ENCODE results near the gene TUFT1. TPM values are rescaled to one million over a fixed set of nuclear protein-coding genes. Genes with fewer than 3 reads are reported as not detected.
A peak's percentile ranks its signal among the peaks of the same experiment; 100 is the strongest.

TUFT1 gene
- total and polyA plus RNA-seq, 2 of the 13 experiments (the other 11 are each of a cell fraction or from before 2014, with no cell fraction given) = 6.4 to 7.3 TPM

DNA sequence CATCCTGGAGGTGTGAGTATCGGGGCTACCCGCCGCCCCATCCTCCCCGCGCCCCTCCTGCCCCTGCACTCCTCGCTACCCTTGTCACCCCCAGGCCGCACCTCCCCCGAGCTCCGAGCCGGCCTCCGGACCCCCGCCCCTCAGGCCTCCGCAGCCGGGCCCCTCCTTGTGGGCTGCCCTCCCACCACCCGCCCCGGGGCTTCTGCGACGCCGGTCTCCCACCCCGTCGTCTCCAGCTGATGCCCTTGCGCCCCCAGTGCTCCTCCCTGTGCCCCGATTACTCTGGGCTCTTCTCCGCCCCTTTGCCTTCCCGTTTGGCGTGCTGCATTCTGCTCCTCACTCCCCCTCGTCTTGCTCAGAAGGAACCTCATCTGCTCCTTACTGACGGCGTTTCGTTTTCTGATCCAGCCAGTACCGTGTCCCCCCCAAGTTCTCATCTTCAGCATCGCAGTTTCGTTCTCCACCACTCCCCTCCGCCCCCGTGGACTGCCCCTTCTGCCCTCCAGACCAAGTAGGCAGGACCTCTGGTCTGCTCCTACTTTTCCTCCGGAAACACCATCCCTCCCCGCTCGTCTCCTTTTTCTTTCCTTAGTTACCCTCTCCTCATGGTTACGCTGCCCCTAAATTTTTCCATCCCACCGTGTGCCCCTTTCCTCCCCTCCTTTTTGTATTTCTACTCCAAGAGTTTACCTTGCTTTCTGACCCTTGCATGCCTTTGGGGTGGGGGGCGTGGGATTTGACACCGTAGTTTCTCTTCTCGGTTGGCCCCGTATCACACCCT lies 72.6 kb downstream of the TUFT1 start (continued):
- TF ChIP-seq REL (CRISPR knock-in tag; conservative IDR thresholded peaks at IDR 0.05) = 0 out of 2 replicates have a peak, but pooled peaks have one; percentile 10
- TF ChIP-seq SP5 (CRISPR knock-in tag; IDR thresholded peaks at IDR 0.05; ENCODE audit: borderline replicate concordance, low read depth) = 0 out of 2 replicates have a peak, but pooled peaks have one; percentile 13
- TF ChIP-seq SIX4 (CRISPR knock-in tag; IDR thresholded peaks at IDR 0.05) = no peak

DNA sequence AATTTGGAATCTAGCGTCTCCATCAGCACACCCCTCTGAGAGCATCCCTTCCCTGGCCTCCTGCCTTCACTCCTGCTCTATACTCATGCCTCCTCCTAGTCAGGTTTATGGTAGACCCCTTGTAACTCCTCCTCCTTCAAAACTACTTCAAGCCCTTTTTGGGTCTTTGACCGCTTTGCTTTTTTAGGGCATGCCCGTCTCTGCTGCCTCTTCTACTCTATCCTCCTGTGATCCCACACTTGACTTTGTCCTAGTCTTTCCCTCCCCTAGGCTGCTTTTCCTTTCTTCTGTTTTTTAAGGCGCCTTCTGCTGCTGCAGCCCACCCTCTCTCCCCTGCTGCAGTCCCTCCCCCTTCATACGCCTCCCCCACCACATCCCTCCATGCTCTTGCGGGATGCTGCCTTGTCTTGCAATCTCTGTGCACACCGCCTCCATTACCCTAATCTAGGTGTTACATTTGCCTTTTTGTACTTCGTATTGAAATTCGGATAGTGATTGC lies 73.2 kb downstream of the TUFT1 start:
- Histone ChIP-seq H2AFZ (ENCODE audit: low read length) (no peak overlapping the region), H4K20me1 (ENCODE audit: insufficient read depth, low read length) (no peaks in the 10 kb centered on the region), H3K27me3 (ENCODE audit: control insufficient read depth in 1 of 2, insufficient read depth in 2 of 2, low read length in 2 of 2) (no peaks in the 10 kb centered on the region), H3K36me3 (replicated peaks in 1 of 2; ENCODE audit: control insufficient read depth in 1 of 2, insufficient read depth in 2 of 2, low read length in 2 of 2) (no peaks in the 10 kb centered on the region), H3K4me2 (ENCODE audit: low read depth, low read length) (peak overlapping the region; percentile 80), H3K27ac (ENCODE audit: extremely low read length, insufficient read depth, low read length) (no peak overlapping the region), H3K9me3 (ENCODE audit: low read length) (no peaks in the 10 kb centered on the region), H3K4me3 (replicated peaks in 1 of 3; ENCODE audit: insufficient read depth in 1 of 3, low read depth in 2 of 3, low read length in 3 of 3) (peak overlapping the region; percentile 86 to 99 (median 91)), H3K4me1 (ENCODE audit: insufficient read depth, low read length) (peaks cover 61% of the 10 kb centered on the region), H3K79me2 (ENCODE audit: insufficient read depth, low read length) (peaks cover 25% of the 10 kb centered on the region), H3K9ac (ENCODE audit: insufficient read depth, low read depth, low read length) (peak overlapping the region; percentile 82; the same call in 1 of the 2 replicates)
- intact Hi-C loops (cut with micrococcal nuclease; ENCODE audit: unreplicated experiment) (no loop called here), in situ Hi-C loops (cut with HindIII; ENCODE audit: extremely low pct_ligation_motif_present, low pct_unique_long_range_greater_than_20kb) (no loop called here)
- FAIRE-seq (no peak), ATAC-seq (no peak), DNase-seq (ENCODE audit: low spot score) (no peak)
- CTCF ChIA-PET (ENCODE audit: low intra/inter-chr PET ratio, low total read pairs) = no interaction called here
- no TSS peak for BruUV-seq (replicated peaks)
- 92% methylated on average over 9 of the region's 9 CpGs for WGBS (ENCODE audit: low lambda C conversion rate)
- POLR2A ChIA-PET = no interaction called here
- no peak for TF ChIP-seq ATM (IDR thresholded peaks at IDR 0.05; ENCODE audit: borderline replicate concordance)
- TF ChIP-seq NCOA5 (CRISPR knock-in tag; IDR thresholded peaks at IDR 0.05) = no peak
- TF ChIP-seq ZNF792 (CRISPR knock-in tag; IDR thresholded peaks at IDR 0.05) = no peak
- TF ChIP-seq FOXA3 (CRISPR knock-in tag; IDR thresholded peaks at IDR 0.05) = no peak
- TF ChIP-seq ZNF496 (CRISPR knock-in tag; IDR thresholded peaks at IDR 0.05; ENCODE audit: insufficient replicate concordance) = no peak
- no peak for TF ChIP-seq GATA4 (IDR thresholded peaks at IDR 0.05; ENCODE audit: borderline replicate concordance, low read depth)
- no peak for TF ChIP-seq CENPT (CRISPR knock-in tag; IDR thresholded peaks at IDR 0.05; ENCODE audit: low read depth)
- no peak for TF ChIP-seq HNRNPUL1 (IDR thresholded peaks at IDR 0.05; ENCODE audit: low read depth, low read length)
- TF ChIP-seq, protein P1, sequence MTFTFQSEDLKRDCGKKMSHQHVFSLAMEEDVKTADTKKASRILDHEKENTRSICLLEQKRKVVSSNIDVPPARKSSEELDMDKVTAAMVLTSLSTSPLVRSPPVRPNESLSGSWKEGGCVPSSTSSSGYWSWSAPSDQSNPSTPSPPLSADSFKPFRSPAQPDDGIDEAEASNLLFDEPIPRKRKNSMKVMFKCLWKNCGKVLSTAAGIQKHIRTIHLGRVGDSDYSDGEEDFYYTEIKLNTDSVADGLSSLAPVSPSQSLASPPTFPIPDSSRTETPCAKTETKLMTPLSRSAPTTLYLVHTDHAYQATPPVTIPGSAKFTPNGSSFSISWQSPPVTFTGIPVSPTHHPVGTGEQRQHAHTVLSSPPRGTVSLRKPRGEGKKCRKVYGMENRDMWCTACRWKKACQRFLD (CRISPR knock-in tag; IDR thresholded peaks at IDR 0.05; ENCODE audit: borderline replicate concordance) = no peak
- TF ChIP-seq CREB1 (IDR thresholded peaks at IDR 0.05) = no peak
- no peak for TF ChIP-seq CREB1 (CRISPR knock-in tag; IDR thresholded peaks at IDR 0.05)
- TF ChIP-seq ARNT2 (CRISPR knock-in tag; IDR thresholded peaks at IDR 0.05; ENCODE audit: low read depth) = no peak
- TF ChIP-seq, protein P2, sequence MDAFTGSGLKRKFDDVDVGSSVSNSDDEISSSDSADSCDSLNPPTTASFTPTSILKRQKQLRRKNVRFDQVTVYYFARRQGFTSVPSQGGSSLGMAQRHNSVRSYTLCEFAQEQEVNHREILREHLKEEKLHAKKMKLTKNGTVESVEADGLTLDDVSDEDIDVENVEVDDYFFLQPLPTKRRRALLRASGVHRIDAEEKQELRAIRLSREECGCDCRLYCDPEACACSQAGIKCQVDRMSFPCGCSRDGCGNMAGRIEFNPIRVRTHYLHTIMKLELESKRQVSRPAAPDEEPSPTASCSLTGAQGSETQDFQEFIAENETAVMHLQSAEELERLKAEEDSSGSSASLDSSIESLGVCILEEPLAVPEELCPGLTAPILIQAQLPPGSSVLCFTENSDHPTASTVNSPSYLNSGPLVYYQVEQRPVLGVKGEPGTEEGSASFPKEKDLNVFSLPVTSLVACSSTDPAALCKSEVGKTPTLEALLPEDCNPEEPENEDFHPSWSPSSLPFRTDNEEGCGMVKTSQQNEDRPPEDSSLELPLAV (CRISPR knock-in tag; conservative IDR thresholded peaks at IDR 0.05; ENCODE audit: low read depth) = no peak
- no peak for TF ChIP-seq TAF1 (CRISPR knock-in tag; IDR thresholded peaks at IDR 0.05)
- TF ChIP-seq, protein P3, sequence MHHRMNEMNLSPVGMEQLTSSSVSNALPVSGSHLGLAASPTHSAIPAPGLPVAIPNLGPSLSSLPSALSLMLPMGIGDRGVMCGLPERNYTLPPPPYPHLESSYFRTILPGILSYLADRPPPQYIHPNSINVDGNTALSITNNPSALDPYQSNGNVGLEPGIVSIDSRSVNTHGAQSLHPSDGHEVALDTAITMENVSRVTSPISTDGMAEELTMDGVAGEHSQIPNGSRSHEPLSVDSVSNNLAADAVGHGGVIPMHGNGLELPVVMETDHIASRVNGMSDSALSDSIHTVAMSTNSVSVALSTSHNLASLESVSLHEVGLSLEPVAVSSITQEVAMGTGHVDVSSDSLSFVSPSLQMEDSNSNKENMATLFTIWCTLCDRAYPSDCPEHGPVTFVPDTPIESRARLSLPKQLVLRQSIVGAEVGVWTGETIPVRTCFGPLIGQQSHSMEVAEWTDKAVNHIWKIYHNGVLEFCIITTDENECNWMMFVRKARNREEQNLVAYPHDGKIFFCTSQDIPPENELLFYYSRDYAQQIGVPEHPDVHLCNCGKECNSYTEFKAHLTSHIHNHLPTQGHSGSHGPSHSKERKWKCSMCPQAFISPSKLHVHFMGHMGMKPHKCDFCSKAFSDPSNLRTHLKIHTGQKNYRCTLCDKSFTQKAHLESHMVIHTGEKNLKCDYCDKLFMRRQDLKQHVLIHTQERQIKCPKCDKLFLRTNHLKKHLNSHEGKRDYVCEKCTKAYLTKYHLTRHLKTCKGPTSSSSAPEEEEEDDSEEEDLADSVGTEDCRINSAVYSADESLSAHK (CRISPR knock-in tag; IDR thresholded peaks at IDR 0.05; ENCODE audit: borderline replicate concordance) = no peak
- no peak for TF ChIP-seq RFXAP (CRISPR knock-in tag; IDR thresholded peaks at IDR 0.05; ENCODE audit: borderline replicate concordance)
